Spinal cord (tissue), 10 donors: ENCODE measurements around the gene SPINK1. TPM values are rescaled to one million over a fixed set of nuclear protein-coding genes. Genes with fewer than 3 reads are reported as not detected.
"Not testable (repeated sequence)": the region's sequence is repeated elsewhere in the genome, so short reads cannot be mapped to it uniquely, and the experiment has no call there.

Experiments
- DNase-seq, 6 donors: peaks; one replicate each; pipeline versions ENCODE4 v3.0.0 to v3.0.0-alpha.2; 2013 to 2015; ENCODE audit warnings: low spot score in 6 of 6, low read depth in 4 of 6
- H3K27ac ChIP-seq: one replicate; pipeline ENCODE4 v1.5.1; 2013; ENCODE audit warnings: low read depth, low read length, control low read depth
- H3K27me3 ChIP-seq: one replicate; pipeline ENCODE4 v1.6.1; 2013; ENCODE audit warnings: low read length; ENCODE audit not compliant: control insufficient read depth, insufficient read depth
- H3K36me3 ChIP-seq: one replicate; pipeline ENCODE4 v1.6.1; 2013; ENCODE audit warnings: low read length; ENCODE audit not compliant: control insufficient read depth, insufficient read depth
- H3K4me1 ChIP-seq: one replicate; pipeline ENCODE4 v1.6.1; 2013; ENCODE audit warnings: low read length; ENCODE audit not compliant: control insufficient read depth, insufficient read depth
- H3K4me3 ChIP-seq: one replicate; pipeline ENCODE4 v1.5.1; 2013; ENCODE audit warnings: low read depth, low read length, control low read depth
- H3K9me3 ChIP-seq: one replicate; pipeline ENCODE4 v1.6.1; 2013; ENCODE audit warnings: low read length; ENCODE audit not compliant: control insufficient read depth, insufficient read depth
- WGBS: methylation state at CpG from one replicate; pipeline ENCODE4 v1.1.5; 2013; ENCODE audit warnings: missing lambda C conversion rate; ENCODE audit not compliant: insufficient coverage; 5-methylcytosine and 5-hydroxymethylcytosine counted together
- polyA plus RNA-seq, 2 donors: library from polyadenylated mRNA; unstranded; fragments of 120-200 nt; gene quantifications; one replicate each; pipeline ENCODE4 v1.2.1, GENCODE V29; 2013; ENCODE audit not compliant: insufficient read length in 2 of 2
- total RNA-seq, 2 donors: library from RNA; depleted of rRNA in 1 of 2; stranded (reverse); fragments of 120-200 nt in 1 of 2; fragments of >200 nt in 1 of 2; gene quantifications; one replicate each; pipeline versions ENCODE4 v1.2.3 to v1.2.4, GENCODE V29; 2013 to 2014
- donor health status: healthy.

The SPINK1 gene
- total and polyA plus RNA-seq, 4 donors = 0.35 TPM; not detected in 3

- DNase-seq, H3K4me1 ChIP-seq, H3K27ac ChIP-seq, H3K36me3 ChIP-seq, H3K27me3 ChIP-seq, H3K9me3 ChIP-seq, H3K4me3 ChIP-seq: not testable (repeated sequence)
- 90% methylated on average over 13 of the region's 18 CpGs for WGBS
These were observed 40.6 kb upstream of the SPINK1 start for GRCh38 chr5:147871980-147872549.

GRCh38 chr5:147869892-147870291 is 38.4 kb upstream of the SPINK1 start:
- H3K4me1 ChIP-seq, H3K27ac ChIP-seq, H3K4me3 ChIP-seq, H3K27me3 ChIP-seq, H3K9me3 ChIP-seq, DNase-seq, H3K36me3 ChIP-seq: not testable (repeated sequence)
- 76% methylated on average over 2 of the region's 6 CpGs for WGBS

- Histone ChIP-seq H3K4me3 (no peak overlapping the region), H3K27ac (no peak overlapping the region), H3K9me3 (no peaks in the 10 kb centered on the region), H3K27me3 (no peaks in the 10 kb centered on the region), H3K36me3 (no peaks in the 10 kb centered on the region), H3K4me1 (peaks cover 4% of the 10 kb centered on the region)
- 58% methylated on average over 2 of the region's 4 CpGs for WGBS
- DNase-seq = peak in 3 of 6 donors; percentile 11 to 70 (median 32)
These were observed 37.6 kb upstream of the SPINK1 start for GRCh38 chr5:147869112-147869511.

- H3K27me3 ChIP-seq = no peaks in the 10 kb centered on the region
- H3K9me3 ChIP-seq = no peaks in the 10 kb centered on the region
- no peak overlapping the region for H3K4me3 ChIP-seq
- no peaks in the 10 kb centered on the region for H3K36me3 ChIP-seq
- no peaks in the 10 kb centered on the region for H3K4me1 ChIP-seq
- 41% methylated on average over 2 of the region's 3 CpGs for WGBS
- DNase-seq = no peak
- H3K27ac ChIP-seq = no peak overlapping the region
These were observed 32.1 kb upstream of the SPINK1 start for GRCh38 chr5:147863454-147864158.

- WGBS = 100% methylated on average over 1 of the region's 1 CpG
- H3K27me3 ChIP-seq = no peaks in the 10 kb centered on the region
These were observed 29.2 kb upstream of the SPINK1 start for GRCh38 chr5:147860641-147861025.

GRCh38 chr5:147859962-147860640 is 28.6 kb upstream of the SPINK1 start:
- Histone ChIP-seq H3K27ac (no peak overlapping the region), H3K9me3 (no peaks in the 10 kb centered on the region), H3K4me3 (no peak overlapping the region), H3K4me1 (no peaks in the 10 kb centered on the region), H3K27me3 (no peaks in the 10 kb centered on the region), H3K36me3 (no peaks in the 10 kb centered on the region)
- no peak for DNase-seq
- WGBS = 89% methylated on average over 1 of the region's 3 CpGs

More at GRCh38 chr5:147860641-147861025, 29.2 kb upstream of the SPINK1 start:
- DNase-seq = no peak
- no peaks in the 10 kb centered on the region for H3K36me3 ChIP-seq
- no peak overlapping the region for H3K27ac ChIP-seq
- no peak overlapping the region for H3K4me3 ChIP-seq
- H3K9me3 ChIP-seq = no peaks in the 10 kb centered on the region
- no peaks in the 10 kb centered on the region for H3K4me1 ChIP-seq

GRCh38 chr5:147858565-147858964 is 27.1 kb upstream of the SPINK1 start:
- H3K9me3 ChIP-seq = no peaks in the 10 kb centered on the region
- no CpG with 5 or more reads among the region's 1 CpG for WGBS
- DNase-seq = peak in 1 of 6 donors; percentile 78
- no peaks in the 10 kb centered on the region for H3K36me3 ChIP-seq
- H3K27ac ChIP-seq = no peak overlapping the region
- H3K27me3 ChIP-seq = no peaks in the 10 kb centered on the region
- H3K4me3 ChIP-seq = no peak overlapping the region
- H3K4me1 ChIP-seq = no peaks in the 10 kb centered on the region

- DNase-seq = peak; percentile 47 to 92 (median 73)
- Histone ChIP-seq H3K36me3 (no peaks in the 10 kb centered on the region), H3K9me3 (no peaks in the 10 kb centered on the region), H3K4me1 (no peaks in the 10 kb centered on the region), H3K27me3 (no peaks in the 10 kb centered on the region), H3K27ac (no peak overlapping the region), H3K4me3 (no peak overlapping the region)
- 0% methylated on average over 1 of the region's 2 CpGs for WGBS
These were observed 26.0 kb upstream of the SPINK1 start for GRCh38 chr5:147857302-147858129.

GRCh38 chr5:147856801-147857200 is 25.3 kb upstream of the SPINK1 start:
- DNase-seq = no peak
- Histone ChIP-seq H3K27me3 (no peaks in the 10 kb centered on the region), H3K9me3 (no peaks in the 10 kb centered on the region), H3K36me3 (no peaks in the 10 kb centered on the region), H3K4me3 (no peak overlapping the region), H3K27ac (no peak overlapping the region), H3K4me1 (no peaks in the 10 kb centered on the region)
